NCI-H1092 (cell line): Measurements from ENCODE around the gene ADCY9.
A peak's percentile ranks its signal among the peaks of the same experiment; 100 is the strongest.
"Not testable (repeated sequence)": the region's sequence is repeated elsewhere in the genome, so short reads cannot be mapped to it uniquely, and the experiment has no call there.

Experiments
- DNase-seq: peaks from one replicate; lab custom pipeline; 2025; lab: John Stamatoyannopoulos, UW

Gene ADCY9

DNA sequence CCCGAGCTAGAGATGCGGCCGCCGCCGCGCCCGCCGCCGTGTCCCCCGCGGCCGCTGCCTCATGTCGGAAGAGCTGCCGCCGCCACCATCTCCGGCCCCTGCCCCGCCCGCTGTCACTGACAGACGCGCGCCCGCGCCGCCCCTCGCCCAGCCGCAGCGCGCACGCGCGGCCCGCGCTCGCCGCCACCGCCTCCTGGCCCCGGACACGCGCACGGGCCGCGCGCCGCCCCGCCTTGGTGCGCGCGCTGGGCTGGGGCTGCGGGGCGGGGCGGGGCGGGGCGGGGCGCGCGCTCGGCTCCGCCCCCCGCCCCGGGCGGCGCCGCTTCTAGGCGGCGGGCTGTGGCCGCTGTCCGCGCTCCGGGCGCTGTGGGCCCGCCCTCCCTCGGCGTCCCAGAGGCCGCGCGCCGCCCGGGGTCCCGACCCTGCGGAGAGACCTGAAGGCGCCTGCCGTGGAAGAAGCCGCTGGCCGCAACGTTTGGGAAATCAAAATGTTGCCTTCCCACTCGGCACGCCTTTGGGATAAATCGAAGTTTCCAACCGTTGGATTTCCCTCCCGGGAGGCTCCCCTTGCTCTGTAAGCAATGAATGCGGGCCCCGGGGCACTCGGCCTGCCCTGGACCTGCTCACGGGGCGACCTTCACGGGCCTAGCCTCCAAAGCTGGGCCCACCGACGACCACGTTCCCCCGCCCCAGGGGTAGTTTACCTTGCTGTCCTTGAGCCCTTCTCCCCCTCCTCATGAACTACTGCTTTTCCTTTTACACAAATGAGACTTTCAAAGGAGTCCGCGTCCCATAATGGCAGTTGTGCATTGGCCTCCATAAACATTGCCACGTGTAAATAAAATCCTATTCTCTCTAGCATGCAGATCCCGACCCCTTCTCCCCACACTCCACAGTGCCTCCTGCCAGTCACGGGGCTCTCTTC, at the start of gene ADCY9:
Gene ADCY9 (minus strand): TSS at position 118 of the 925 bp plus-strand sequence. CDS start 1,000 bp downstream, outside the sequence.
- peak; percentile 78 for DNase-seq

- no peak for DNase-seq
Observed at GRCh38 chr16:4160658-4161430, 44.6 kb upstream of the ADCY9 start.

DNA sequence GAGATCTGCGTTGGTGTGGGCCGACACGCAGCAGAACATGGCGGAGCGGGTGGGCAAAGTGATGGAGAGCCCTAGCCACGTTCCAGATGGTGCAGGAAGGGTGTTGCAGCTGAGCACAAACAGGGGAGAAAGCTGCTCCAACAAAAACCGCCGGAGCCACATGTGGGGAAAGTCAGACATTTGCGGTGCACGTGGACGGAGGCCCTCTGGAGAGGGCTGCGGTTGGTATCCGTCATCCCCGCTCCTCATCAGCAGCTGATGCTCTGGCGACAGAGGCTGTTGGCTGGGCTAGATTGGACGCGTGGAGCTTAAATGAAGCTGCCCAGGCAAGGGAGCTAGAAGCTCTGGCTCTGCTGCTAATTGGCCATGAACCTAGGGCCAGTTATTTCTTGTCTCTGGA, 43.5 kb upstream of the ADCY9 start:
- DNase-seq: no peak

- no peak for DNase-seq
Observed at GRCh38 chr16:4158143-4159093, 42.2 kb upstream of the ADCY9 start.

GRCh38 chr16:4157376-4157825, 41.2 kb upstream of the ADCY9 start:
- DNase-seq: no peak

DNA sequence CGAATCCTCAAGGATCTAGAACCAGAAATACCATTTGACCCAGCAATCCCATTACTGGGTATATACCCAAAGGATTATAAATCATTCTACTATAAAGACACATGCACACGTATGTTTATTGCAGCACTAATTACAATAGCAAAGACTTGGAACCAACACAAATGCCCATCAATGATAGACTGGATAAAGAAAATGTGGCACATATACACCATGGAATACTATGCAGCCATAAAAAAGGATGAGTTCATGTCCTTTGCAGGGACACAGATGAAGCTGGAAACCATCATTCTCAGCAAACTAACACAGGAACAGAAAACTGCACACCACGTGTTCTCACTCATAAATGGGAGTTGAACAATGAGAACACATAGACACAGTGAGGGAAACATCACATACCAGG, 40.3 kb upstream of the ADCY9 start:
- DNase-seq: not testable (repeated sequence)

- DNase-seq: not testable (repeated sequence)
Observed at GRCh38 chr16:4153364-4153763, 37.1 kb upstream of the ADCY9 start.

- DNase-seq: no peak
Observed at GRCh38 chr16:4152267-4152666, 36.0 kb upstream of the ADCY9 start.

DNA sequence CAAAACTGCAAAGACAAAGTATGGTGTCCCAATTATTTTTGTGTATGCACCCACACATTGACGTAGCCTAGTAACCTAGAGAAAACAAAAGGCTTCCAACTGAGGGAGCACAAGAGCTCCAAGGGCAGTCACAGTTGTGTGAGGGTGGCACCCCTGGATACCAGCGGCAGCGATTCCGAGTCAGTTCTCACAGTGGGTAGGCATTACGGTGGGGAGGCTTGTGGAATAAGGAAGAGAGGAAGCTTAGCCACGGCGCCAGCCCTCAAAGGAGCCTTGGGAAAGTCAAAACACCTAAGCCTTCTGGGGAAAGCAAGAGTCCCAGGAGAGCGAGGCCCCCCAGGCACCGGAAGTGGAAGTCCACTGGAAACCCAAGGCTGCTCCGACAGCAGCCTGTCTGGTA, 31.0 kb upstream of the ADCY9 start:
- DNase-seq: no peak

DNA sequence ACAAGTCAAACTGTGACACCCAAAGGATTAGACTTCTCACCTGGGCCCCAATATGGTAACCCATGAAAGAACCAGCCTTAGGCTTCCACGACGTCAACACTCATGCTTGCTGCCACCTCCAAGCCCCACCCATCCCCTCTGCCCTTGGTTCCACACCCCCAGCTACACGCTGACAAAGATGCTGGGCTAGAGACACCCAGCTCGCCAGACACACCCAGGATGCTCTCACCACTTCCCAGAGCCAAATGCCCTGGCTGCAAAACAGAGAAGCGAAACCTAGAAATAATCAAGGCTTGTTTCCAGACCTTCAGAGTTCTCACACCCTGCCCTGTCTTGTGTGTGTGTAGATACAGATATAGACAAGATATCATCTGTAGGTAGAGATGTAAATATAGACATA, 26.0 kb upstream of the ADCY9 start:
- DNase-seq: no peak

GRCh38 chr16:4141604-4142003, 25.4 kb upstream of the ADCY9 start:
- no peak for DNase-seq

- no peak for DNase-seq
Observed at GRCh38 chr16:4140652-4141051, 24.4 kb upstream of the ADCY9 start.

DNA sequence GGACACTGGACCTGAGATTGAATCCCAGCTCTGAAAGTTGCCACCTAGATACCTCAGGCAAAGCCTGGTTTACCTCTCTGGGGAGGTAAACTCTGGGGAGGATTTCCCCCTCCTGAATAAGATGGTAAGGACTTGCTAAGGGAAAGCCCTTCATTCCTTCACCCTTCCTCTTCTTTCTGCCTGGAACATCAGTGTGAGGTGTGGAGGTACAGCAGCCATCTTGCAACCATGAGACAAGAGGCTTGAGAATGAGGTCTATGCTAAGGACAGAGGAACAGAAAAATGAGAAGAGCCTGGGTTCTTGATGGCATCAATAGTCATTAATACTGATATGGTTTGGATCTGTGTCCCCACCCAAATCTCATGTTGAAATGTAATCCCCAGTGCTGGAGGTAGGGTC, 23.7 kb upstream of the ADCY9 start:
- no peak for DNase-seq

- DNase-seq: no peak
Observed at GRCh38 chr16:4138713-4139112, 22.5 kb upstream of the ADCY9 start.

DNA sequence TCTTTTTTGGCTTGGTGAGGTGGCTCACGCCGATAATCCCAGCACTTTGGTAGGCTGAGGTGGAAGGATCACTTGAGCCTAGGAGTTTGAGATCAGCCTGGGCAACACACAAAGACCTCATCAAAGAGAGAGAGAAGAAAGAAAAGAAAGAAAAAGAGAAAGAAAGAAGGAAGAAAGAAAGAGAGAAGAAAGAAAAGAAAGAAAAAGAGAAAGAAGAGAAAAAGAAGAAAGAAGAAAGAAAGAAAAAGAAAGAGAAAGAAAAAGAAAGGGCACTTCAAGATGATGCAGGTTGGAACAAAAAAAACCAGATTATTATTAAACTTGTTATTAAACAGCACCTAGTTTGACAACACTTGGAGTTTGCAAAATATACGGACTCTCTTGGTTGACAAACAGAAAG, 21.2 kb upstream of the ADCY9 start:
- DNase-seq: no peak

GRCh38 chr16:4136229-4136813, 20.1 kb upstream of the ADCY9 start:
- no peak for DNase-seq

DNA sequence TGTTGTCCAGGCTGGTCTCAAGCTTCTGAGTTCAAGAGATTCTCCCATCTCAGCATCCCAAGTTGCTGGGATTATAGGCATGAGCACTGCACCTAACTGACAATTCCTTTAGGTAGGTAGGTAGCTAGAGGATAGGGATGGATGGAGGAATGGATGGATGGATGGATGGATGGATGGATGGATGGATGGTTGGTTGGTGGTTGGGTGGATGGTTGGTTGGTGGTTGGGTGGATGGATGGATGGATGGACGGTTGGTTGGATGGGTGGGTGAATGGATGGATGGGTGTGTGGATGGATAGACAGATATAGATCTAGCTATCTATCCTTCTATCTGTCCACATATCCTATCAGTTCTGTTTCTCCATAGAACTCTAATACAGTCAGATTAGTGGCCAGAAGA, 19.3 kb upstream of the ADCY9 start:
- no peak for DNase-seq

DNA sequence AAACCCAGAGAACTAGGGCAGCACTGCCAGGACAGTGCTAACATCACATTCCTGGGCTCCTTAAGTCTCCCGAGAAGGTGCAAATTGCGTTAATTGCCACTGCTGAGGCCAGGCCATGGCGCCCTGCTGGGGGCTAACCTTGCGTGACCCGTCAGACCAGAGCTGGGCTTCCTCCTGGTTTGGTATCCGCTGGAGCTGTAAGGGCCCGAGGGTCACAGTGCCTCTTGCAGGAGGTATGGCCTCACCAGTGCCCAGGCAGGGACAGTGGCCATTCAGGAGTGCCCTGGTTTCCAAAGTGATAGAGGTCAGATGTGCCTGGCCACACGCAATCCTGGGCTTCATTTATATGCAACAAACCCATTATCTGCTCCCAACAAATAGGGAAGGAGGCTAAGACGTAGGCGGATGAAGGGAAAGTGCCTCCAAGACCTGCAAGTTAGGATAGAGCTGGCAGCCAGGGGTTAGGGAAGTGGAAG, 17.7 kb upstream of the ADCY9 start:
- no peak for DNase-seq

- no peak for DNase-seq
Observed at GRCh38 chr16:4131621-4132020, 15.4 kb upstream of the ADCY9 start.

- no peak for DNase-seq
Observed at GRCh38 chr16:4124535-4125294, 8.5 kb upstream of the ADCY9 start.
